Posterior cingulate gyrus (tissue), 11 donors: Measurements from ENCODE around the gene IL3.
"Not testable (repeated sequence)": the region's sequence is repeated elsewhere in the genome, so short reads cannot be mapped to it uniquely, and the experiment has no call there.

Source experiments
- DNase-seq, 10 donors: peaks; one replicate each; pipeline versions ENCODE4 v3.0.0 to v3.0.0-alpha.2; 2020 to 2021; ENCODE audit warnings: mixed read lengths in 3 of 10
- intact Hi-C: fragments of 100-400 bp; cut with DNase I; formaldehyde crosslinking; loops from one replicate; pipeline ENCODE4 v1.15.1; 2023

IL3 gene

GRCh38 chr5:132105688-132106087 lies 45.2 kb downstream of the IL3 start:
- no peak for DNase-seq
- intact Hi-C loops: no loop called here

GRCh38 chr5:132108495-132108894 lies 48.0 kb downstream of the IL3 start:
- DNase-seq, intact Hi-C loops: not testable (repeated sequence)

GRCh38 chr5:132108957-132109356 lies 48.5 kb downstream of the IL3 start:
- intact Hi-C loops, DNase-seq: not testable (repeated sequence)

- no peak for DNase-seq
- intact Hi-C loops: no loop called here
These were observed 49.1 kb downstream of the IL3 start for GRCh38 chr5:132109494-132110053.

- intact Hi-C loops: no loop called here
These were observed 49.7 kb downstream of the IL3 start for GRCh38 chr5:132110195-132110594.

GRCh38 chr5:132110930-132111329 lies 50.5 kb downstream of the IL3 start:
- intact Hi-C loops: no loop called here
- DNase-seq: no peak

More at GRCh38 chr5:132110195-132110594, 49.7 kb downstream of the IL3 start:
- no peak for DNase-seq

GRCh38 chr5:132112111-132112510 lies 51.7 kb downstream of the IL3 start:
- DNase-seq: no peak
- intact Hi-C loops: no loop called here
